TTC549 (cell line): ENCODE data around the gene CTRB1.
A peak's percentile ranks its signal among the peaks of the same experiment; 100 is the strongest.
"Not testable (repeated sequence)": the region's sequence is repeated elsewhere in the genome, so short reads cannot be mapped to it uniquely, and the experiment has no call there.

Experiments
- FAIRE-seq: peaks from 2 replicates; lab custom pipeline; 2012; peaks lifted over from hg19 to GRCh38; lab: Jason Lieb, UNC

Gene CTRB1

DNA sequence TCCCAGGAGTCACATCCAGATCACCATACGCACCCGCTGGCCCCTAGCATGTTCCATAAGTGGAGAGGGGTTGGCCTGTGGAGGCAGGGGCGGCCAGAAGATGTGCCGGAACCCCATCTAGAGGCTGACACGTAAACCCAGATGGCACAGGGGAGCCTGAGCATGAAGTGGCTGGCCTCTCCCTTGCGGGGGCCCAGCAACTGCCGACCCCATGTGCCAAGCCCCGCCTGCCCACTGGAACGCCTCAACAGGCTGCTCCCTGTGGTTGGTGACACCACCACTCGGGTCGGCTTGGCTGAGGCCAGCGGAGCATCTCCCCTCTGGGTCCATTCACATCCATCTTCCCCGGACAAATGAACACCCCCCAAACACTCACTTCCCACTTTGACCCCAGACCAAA lies 23.2 kb downstream of the CTRB1 start:
- no peak for FAIRE-seq

DNA sequence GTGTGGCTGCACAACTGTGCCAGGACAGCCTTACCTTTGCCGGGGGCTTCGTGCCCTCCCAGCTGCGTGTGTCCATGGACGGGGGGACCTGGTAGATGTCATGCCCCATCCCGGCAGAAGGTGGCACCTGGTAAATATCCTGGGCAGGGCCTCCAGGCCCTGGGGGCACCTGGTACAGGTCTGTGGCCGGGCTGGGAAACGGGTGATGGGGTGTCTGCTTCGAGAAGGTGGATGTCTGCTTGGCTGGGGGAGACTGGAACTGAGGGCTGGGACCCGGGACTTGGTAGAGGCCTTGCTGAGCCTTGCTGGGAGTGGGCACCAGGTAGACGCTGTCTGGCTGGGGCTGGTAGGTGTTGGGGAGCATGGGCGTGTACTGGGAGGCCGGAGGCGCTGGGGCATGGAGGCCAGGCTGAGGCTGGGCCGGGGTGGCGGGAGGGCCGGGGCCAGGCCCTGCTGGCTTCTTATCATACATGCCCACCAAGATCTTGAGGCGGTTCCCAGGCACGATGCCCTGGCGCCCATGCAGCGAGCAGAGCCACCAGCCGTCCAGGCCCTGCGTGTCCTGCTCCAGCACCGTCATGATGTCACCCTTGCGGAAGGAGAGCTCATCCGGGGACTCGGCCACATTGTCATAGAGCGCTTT lies 23.8 kb downstream of the CTRB1 start:
- not testable (repeated sequence) for FAIRE-seq

DNA sequence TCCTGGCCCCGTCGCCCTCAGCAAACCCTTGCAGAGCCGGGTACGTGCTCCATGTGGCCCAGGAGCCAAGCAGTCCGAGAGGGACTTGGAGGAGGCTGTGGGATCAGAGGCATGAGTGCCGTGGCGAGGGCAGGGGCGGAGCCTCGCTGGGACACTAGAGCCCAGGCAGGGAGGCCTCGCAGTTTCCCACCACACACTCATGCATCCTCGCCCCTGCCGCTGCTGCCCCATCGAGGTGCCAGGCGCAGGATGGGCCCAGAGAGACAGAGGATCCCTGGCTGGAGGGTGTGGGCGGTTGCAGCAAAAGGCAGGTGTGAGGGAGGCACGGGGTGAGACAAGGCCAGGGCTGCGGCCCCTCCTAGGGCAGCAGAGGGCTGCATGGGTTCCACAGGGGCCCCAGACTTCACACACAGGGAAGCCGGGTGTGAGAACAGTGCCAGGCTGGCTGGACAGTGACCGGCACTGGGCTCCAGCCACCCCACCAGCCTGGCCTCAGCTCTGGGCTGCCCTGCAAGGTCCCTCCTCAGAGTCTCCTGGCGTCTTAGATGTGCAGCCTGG lies 25.0 kb downstream of the CTRB1 start:
- FAIRE-seq = no peak

DNA sequence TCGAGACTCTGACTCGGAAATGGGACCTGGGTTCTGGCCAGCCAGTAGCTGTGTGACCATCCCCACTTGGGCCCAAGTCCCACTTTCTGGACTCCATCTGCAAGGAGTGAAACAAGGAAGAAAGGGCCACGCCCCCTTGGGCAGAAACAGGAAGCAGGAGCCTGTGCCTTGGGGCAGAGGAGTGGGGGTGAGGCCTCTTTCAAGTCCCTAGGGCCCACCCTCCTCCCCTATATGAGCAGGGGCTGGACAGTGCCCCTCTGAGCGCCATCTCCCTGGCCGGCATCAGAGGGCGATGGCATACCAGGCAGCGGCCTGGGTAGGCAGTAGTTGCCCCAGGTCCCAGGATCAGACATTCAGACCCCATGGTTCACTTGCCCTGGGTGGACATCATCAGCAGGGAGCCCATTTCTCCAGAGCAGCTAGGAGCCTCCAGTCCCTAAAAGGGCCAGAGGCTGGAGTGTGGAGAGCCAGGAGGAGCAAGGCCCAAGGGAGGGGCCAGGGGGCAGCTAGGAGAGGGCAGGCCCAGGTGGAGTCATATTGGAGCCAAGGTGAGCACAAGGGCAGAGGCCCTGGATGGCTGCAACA lies 25.5 kb downstream of the CTRB1 start:
- no peak for FAIRE-seq

DNA sequence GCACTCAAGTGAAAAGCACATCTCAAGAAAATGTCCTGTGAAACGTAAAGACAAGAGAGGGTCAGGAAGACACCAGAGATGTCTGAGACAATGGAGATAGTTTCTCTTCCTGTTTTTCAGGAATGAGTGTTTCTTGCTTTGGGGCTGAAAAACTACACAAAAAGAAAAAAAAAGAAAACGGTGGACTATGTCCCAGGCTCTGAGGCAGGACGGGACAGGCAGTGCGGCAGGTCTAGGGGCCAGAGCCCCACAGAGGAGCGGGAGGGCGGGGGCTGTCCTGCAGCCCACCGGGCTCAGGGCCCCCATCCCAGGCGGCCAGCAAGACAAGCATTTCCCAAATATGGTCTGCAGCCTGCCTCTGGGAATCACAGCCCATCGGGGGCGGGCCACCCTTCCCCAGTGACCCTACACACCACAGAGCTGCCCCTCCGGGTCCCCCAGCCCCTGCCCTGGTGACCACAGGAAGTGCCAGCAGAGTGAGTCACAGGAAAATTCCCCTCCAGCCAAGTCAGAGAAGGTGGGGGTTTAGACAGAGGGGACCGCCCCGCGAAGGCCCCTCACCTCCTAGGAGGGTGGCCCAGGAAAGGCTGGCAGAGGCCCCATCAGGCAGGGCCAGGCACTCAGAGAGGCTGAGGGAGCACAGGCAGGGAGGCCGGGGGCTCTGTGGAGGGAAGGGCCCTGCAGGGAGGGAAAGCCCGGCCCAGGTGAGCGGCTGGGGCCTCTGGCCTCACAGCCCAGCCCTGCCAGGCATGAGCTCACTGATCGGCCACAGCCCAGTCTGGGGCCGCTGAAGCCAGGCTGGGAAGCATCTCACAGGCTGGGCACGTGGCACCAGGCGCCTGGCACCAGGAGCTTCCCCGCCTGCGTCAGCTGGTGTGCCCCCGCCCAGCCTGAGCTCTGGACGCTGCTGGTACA lies 26.3 kb downstream of the CTRB1 start:
- FAIRE-seq = no peak

DNA sequence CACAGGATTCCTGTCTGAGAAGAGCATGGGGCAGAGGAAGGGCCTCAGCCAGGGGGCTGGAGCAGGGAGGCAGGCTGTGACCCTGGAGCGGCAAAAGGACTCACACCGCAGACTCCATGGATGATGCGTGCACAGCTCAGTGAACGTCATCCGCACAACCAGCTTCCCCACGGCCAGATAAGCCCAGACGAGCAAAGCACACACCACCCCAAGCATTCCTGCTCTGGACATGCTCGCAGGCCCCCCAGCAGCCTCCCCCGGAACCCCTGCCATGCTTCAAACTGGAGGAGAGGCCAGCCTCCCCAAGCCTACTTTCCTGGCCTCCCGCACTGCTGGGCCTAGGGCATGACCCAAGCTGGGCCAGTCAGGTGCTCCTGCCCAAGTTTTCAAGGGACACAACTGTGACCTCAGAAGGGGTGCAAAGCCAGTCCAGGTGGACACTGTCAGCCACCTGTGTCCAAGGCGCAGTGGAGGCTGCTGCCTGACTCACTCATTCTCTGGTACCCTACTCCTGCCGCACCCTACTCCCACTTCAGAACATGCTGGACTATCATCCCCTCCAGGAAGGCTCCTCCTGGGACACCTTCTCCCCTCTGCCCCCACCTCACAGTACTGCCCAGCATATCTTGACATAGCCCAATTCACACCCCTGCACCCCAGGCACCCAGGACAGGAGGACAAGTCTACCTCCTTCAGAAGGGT lies 27.9 kb downstream of the CTRB1 start:
- FAIRE-seq = no peak

DNA sequence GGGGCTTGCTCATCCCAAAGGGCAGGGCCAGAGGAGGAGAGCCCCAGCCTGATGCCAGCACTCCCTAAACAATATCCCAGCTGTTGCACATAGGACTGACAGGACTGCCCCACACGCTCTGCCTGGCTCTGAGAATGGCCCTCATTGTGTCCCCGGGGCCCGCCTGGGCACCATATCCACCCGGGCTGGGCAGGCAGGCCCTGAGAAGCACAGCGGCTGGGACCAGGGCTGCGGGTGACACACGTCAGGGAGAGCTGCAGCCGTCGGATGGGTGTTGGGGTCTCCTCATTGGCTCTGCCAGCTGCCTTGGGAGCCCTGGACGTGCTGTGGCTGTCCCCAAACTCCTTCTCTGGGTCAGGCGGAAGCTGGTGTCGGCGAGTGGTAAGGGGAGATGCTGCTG lies 28.5 kb downstream of the CTRB1 start:
- FAIRE-seq = no peak

DNA sequence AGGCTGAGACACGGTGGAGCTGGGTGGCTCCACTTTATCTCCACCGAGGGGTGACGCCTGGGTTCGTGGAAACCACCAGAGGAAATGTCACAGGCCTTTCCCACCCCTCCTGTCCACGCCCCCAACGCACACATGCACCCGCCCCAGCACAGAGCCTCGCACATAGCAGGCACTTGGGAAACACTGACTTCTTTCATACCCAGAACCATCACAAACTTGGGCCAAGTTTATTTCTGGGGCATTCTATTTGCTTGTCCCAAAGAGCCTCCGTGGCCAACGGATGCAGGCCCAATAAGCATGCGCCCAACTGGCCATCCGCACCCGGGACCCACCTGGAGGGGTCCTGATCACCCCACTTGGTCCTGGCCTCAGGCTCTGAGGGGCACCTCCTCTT lies 29.4 kb downstream of the CTRB1 start:
- FAIRE-seq = no peak

DNA sequence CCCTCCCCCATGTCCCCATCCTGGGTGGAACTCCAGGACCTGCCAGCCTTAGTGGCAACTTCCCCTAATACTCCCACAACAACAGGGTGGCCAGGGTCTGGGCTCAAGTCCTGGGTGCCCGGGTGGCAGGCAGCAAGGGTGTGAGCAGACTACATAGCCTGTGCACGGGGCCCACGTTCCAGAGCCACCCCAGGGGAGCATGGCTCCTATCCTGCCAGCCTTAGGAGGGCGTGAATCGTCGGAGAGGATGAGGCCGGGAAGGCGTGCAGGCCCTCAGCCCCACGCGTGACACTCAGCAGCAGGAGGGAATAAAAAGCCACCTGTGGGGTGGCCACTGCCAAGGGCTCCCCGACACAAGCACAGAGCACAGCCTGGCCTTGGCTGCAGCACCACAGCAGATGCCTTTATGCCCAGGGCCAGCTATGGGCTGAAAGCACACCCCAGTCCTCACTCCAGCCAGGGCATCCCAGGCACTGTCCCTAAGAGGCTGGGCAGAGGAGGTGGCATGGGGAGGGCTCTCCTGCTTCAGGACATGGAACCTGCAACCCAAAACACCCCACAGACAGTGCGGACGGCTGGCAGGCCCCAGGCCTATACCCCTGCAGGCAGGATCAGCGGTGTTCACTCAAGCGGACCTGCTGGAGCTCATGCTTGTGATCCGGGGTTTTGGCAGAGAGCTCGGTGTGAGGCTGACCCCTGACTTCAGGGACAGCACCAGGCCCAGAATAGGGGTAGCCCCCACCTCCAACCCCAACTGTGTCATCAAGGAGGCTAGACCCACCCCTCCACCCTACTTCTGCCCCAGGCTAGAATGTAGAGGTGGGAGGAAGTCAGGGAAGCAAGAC lies 30.0 kb downstream of the CTRB1 start:
- no peak for FAIRE-seq

DNA sequence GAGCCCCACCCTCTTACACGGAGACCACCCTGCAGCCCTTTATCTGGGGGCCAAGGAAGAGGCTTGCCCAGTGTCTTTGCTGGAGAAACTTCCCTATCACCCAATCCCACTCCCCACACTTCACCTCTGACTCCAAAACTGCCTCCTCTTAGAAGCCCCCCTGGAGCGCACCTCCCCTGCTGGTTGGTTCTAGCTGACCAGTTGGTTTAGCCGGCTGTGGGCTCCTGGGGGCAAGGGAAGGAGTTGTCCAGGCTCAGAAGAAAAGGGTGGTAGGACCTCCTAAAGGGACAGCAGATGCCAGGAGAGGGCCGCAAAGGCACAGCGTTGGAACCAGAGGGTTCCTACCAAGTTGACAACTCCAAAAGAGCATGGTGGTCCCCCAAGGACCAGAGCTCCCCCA lies 30.7 kb downstream of the CTRB1 start:
- FAIRE-seq = no peak

DNA sequence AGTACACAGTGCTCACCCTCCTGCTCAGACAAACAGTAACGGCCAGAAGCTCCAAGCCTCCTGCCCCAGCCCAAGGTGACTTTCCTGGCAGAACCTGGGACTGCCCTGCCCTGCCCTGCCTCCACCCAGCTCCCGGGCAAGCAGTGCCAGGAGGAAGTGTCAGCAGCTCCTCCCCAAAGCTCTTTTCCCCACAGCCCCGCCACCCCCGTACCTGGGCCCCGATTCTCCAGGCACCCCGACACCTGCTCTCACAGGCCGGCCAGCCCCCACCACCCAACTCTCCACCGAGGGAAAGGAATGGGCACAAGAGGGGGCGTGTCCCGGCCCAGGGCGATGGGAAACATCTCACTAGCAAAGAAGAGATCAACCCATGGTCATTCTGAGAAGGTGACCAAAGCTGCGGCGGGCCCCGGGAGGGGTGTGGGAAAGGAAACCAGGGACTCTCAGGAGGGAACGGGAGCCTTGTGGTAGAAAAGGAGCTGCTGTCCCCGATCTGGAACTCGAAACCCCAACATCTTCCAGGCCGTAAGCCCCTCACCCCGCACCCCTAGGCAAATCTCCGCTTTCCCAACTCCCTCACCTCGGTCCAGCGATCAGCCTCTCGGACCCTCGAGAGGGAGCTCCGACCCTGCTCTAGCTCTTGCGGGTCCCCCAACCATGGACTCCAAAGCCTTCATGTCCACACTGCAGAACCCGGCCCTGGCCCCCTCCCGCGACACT lies 31.5 kb downstream of the CTRB1 start:
- FAIRE-seq = no peak

DNA sequence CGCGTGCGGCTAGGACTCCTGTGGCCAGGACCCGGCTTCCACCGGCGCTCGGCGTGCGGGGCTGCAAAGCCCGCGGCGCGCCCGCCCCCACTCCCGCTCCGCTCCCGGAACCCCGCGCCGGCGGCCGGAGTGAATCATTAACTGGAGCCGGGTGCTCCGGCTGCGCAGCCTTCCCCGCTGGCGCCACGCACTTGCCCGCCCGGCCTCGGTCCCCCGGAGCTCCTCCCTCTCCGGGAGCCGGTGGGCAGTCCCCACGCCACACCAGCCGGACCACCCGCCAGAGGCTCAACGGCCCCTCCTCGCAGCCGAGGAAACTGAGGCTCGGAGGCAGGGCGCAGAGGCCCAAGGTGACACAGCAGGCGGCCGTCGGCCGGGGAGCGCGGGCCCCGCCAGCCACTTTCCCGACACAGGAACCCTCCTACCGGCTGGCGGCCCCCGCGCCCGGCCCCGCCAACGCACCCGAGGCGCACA lies 32.1 kb downstream of the CTRB1 start:
- FAIRE-seq = no peak

DNA sequence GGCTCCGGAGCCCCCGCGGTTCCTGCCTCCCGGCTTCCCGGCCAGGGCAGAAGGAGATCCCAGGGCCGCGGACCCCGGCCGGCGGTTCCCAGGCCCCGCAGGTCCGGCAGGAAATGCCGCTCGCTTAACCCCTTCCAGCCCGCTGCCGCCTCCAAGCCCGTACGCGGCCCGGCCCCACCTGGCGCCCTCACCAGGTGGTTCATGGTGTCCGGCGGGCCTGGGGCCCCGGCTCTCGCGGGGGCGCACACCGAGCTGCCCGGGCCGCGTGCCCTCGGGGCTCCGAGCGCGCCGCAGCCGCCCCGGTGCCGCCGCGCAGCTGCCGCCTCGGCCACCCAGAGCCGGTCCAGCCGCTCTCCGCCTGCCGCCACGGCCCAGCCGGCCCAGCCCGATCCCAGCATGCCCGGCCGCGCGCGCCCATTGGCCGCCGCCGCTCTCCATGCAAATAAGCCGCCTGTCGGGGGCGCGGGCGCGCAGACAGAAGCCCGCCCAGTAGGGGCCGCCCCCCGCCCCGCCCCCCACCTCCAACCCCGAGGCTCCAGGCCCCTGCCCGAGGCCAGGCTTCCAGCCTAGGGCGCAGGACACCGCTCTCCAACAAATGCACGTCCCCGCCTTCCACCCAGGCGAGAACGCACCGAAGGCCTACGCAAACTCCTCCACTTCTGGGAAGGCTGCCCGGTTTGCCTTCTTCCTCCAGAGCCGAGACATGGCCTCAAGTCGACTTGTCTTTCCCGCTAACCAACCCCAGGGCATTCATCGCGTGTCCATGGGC lies 32.7 kb downstream of the CTRB1 start, which contains the start of gene BCAR1:
TSS of gene BCAR1 (minus strand) at position 345 of the 769 bp plus-strand sequence. CDS start at position 203, 142 bp downstream.
- no peak for FAIRE-seq

DNA sequence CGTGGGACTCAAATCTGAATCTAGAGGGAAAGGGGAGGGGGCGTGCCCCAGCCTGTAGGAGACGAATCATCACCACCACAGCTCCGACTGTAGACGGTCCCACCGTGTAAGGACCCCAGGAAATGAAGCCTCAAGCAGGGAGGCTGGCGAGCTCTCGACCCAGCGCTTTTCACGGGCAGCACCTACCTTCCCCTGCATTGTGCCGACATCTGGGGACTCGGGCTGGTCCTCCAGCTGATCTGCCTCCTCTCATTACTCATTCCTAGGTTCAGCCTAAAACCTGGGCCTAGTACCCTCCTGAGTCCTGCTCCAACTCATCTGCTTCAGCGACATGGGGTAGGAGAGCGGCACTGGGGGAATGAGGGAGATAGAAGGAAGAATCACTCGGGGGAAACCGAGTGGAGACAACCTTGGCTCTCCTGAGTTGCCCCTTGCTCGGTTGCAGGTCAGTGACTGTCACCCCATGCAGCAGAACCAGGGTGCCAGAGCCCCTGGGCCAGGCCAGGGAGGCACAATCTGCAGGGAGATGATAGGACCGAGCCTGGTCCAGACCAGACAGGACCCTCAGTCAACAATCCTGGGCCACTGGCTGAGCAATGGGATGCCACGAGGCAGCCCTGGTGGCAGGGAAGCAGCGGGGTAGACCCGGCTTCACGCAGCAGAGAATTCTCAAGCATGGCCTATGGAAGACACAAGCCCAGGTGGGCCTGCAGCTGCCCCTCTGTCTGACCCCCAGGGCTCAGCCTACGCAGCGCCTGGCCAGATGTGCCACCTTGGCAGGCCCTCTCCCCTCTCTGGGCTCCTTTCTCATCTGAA lies 33.5 kb downstream of the CTRB1 start:
- FAIRE-seq = no peak

DNA sequence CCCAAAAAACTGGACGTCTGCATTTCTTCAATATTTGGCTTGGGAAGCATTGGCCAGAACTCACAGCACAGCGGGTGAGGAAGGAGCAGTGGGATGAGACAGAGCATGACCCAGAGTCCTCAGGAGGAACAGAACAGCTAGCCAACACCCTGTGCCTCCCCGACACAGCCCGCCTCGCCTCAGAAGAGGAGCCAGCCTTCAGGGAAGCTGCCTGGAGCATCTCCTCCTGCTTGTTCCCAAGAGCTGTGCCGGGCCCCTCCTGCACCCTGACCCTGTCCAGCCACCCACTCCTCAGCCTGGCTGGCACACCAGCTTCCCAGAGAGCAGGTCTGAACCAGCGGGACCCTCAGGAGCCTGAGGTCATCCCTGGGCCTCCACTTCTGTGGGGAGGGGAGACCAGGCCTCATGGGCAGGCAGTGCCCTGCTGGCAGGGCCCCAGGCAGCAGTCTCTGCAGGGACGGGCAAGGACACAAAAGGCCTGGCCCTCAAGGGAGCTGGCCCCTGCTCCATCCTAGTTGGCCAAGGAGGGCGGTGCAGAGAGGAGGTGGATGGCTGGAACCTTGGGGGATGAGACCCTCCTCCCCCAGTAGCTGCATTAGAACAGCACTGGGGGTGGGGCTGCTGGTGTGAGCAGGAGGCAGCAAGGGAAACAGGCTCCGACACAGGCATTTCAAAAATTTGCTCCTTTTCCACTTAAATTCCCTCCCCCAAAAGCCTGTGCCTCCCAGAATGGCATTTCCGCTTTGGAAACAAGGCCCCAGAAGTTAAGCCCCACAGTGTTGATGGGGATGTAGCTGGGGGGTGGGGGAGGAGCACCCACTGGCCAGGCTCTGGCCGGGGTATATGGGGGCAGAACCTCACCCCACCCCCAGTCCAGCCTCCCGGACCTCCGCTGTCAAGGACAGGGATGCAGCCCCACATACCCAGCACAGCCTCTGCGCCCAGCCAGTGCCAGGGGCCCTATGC lies 34.4 kb downstream of the CTRB1 start:
- peak; percentile 82 for FAIRE-seq

DNA sequence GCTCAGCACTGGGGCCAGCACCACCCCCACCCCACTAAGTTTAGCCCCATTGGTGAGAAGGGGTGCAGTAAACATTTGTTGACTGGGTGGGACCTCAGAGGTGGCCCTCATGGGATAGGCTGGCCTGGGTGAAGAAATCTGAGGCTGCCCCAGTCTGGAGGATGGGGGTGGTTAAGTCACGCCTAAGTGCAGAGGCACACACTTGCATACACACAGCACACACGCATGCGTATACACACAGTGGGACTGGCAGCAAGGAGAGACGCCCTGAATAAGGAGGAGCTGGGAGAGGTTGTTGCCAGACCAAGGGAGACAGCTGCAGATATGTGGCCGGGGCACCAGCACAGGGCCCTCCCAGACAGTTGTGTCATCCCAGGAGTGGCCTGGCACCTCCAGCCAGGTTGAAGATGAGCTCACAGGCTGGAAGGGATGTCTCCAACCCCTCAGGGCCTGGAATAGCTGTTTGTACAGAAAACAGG lies 35.6 kb downstream of the CTRB1 start:
- FAIRE-seq = peak; percentile 96

DNA sequence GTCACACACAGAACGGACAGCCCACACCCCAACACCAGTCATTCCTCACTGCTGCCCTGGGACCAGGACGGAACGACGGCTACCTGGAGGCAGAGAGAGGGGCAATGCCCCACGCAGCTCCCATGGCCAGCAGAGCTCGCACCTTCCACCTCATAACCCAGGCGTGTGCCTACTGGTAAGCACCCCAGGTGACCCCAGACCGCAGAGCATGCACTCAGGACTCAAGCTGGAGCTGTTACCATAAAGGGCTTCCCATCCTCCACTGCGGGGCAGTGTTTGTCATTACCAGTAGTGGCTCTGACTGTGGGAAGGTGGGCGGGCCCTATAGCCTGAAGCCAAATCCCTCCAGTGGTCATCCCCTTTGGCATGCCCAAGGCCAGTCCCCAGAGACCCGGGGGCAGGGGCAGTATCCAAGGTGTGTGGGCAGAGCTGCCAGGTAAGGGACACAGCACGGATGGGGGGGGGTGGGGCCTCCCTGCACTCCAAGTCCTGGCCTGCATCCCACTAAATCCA lies 37.3 kb downstream of the CTRB1 start:
- FAIRE-seq = no peak
